Sigmoid colon (tissue), 4 donors: Measurements from ENCODE around the gene DOK6.

ENCODE experiments used
- CTCF ChIP-seq, 4 experiments: fragments of 450-650 bp in 3 of 4; fragments of 200-600 bp in 1 of 4; IDR thresholded peaks; one replicate each; pipeline ENCODE4 v1.5.1; 2016 to 2019; ENCODE audit warnings: antibody characterized with exemption in 4 of 4, mild to moderate bottlenecking in 3 of 4, moderate library complexity in 2 of 4
- EP300 ChIP-seq, 4 donors: sonication (generic); formaldehyde crosslinking; IDR thresholded peaks; one replicate each; pipeline ENCODE4 v1.6.1; 2017; ENCODE audit warnings: antibody characterized with exemption in 4 of 4
- POLR2A ChIP-seq, 2 donors: fragments of 450-650 bp; IDR thresholded peaks; one replicate each; pipeline ENCODE4 v1.6.1; 2016; ENCODE audit warnings: antibody characterized with exemption in 2 of 2, mild to moderate bottlenecking in 2 of 2, moderate library complexity in 2 of 2
- POLR2AphosphoS5 ChIP-seq, 4 donors: sonication (generic); formaldehyde crosslinking; IDR thresholded peaks; one replicate each; pipeline ENCODE4 v1.6.1; 2017; ENCODE audit warnings: antibody characterized with exemption in 4 of 4

DNA sequence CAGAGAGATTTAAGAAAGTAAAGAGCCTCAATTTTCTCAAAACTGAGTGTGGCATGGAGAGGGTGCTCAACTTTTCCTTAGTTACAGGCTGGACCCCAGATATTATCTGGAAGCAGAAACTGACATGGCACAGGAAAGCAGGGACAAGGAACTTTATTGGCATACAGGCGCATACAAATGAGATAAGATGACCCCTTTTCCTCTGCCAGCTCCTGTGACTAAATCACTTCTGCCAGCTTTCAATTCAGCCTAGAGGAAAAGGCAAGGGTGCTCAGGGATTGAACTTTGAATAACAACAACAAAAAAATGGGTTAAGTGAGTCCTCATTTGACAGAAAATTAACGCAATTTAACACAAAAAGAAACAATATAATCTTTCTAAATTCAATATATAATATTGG lies 284.1 kb downstream of the DOK6 start:
- no peak for TF ChIP-seq CTCF (IDR thresholded peaks at IDR 0.05)
- TF ChIP-seq EP300 (IDR thresholded peaks at IDR 0.05): no peak
- no peak for TF ChIP-seq POLR2A (IDR thresholded peaks at IDR 0.05)
- TF ChIP-seq POLR2AphosphoS5 (IDR thresholded peaks at IDR 0.05): no peak
